K562 (cell line): Measurements from ENCODE around the gene ARHGAP26. TPM values are rescaled to one million over a fixed set of nuclear protein-coding genes. Genes with fewer than 3 reads are reported as not detected.

Experiments
- CUX1 ChIP-seq: fragments of 200-800 bp; sonication (Bioruptor generic); IDR thresholded peaks from 2 replicates; pipeline ENCODE4 v1.6.1; 2016; ENCODE audit warnings: missing genetic modification characterization, missing compliant biosample characterization
- FOXJ3 ChIP-seq: sonication (generic); formaldehyde crosslinking; IDR thresholded peaks from 2 replicates; pipeline ENCODE4 v1.4.0; 2020; ENCODE audit warnings: mild to moderate bottlenecking, missing genetic modification reagents
- GABPA ChIP-seq: fragments of 200-800 bp; sonication (Bioruptor generic); conservative IDR thresholded peaks from 2 replicates; pipeline ENCODE4 v1.6.1; 2016; ENCODE audit warnings: low read depth, missing genetic modification characterization, missing compliant biosample characterization
- HBP1 ChIP-seq: fragments of 450-650 bp; formaldehyde crosslinking; IDR thresholded peaks from 2 replicates; pipeline ENCODE4 v1.4.0; 2022; ENCODE audit warnings: missing genetic modification characterization
- HNRNPH1 ChIP-seq: fragments of 200-400 bp; formaldehyde crosslinking; optimal IDR thresholded peaks from 2 replicates; pipeline ENCODE3; 2017; ENCODE audit warnings: low read depth, mild to moderate bottlenecking, low read length, moderate library complexity
- NFE2 ChIP-seq: IDR thresholded peaks from 2 replicates; pipeline ENCODE4 v1.6.1; 2014; ENCODE audit warnings: antibody characterized with exemption, low read depth
- RBM17 ChIP-seq: fragments of 200-400 bp; formaldehyde crosslinking; IDR thresholded peaks from 2 replicates; pipeline ENCODE4 v1.6.1; 2017; ENCODE audit warnings: low read depth, mild to moderate bottlenecking, low read length, borderline replicate concordance
- SP2 ChIP-seq: IDR thresholded peaks from 2 replicates; pipeline ENCODE4 v1.6.1; 2011; ENCODE audit warnings: mild to moderate bottlenecking, low read depth, low read length, moderate library complexity; ENCODE audit not compliant: poor library complexity, severe bottlenecking; ENCODE audit errors: extremely low read depth
- SRSF7 ChIP-seq: fragments of 200-400 bp; formaldehyde crosslinking; optimal IDR thresholded peaks from 2 replicates; pipeline ENCODE3; 2017; ENCODE audit warnings: mild to moderate bottlenecking, low read depth, low read length
- STAT5B ChIP-seq: fragments of 250-450 bp; sonication (Bioruptor Pico); IDR thresholded peaks from 2 replicates; pipeline ENCODE4 v1.8.0; 2021; ENCODE audit warnings: mild to moderate bottlenecking, inconsistent platforms
- ZBTB8A ChIP-seq: fragments of 450-650 bp; IDR thresholded peaks from 2 replicates; pipeline ENCODE4 v1.6.1; 2018; ENCODE audit warnings: mild to moderate bottlenecking, moderate library complexity; ENCODE audit not compliant: partially characterized antibody
- ZNF316 ChIP-seq: fragments of 450-650 bp; IDR thresholded peaks from 2 replicates; pipeline ENCODE4 v1.6.1; 2016
- ZNF408 ChIP-seq: fragments of 250-450 bp; sonication (Bioruptor Pico); IDR thresholded peaks from 2 replicates; pipeline ENCODE4 v1.4.0; 2020; ENCODE audit warnings: low read depth, mild to moderate bottlenecking, moderate library complexity
- polyA plus RNA-seq, 8 experiments: library from polyadenylated mRNA; depleted of rRNA in 4 of 8; stranded (reverse) in 5 of 8; unstranded in 3 of 8; fragments of >200 nt; fragmentation: Nextera tagmentation in 2 of 8; fragmentation: Illumina TruSeq in 1 of 8; extraction: Ambion mirVana in 2 of 8; extraction: Trizol in 1 of 8; gene quantifications; 2 replicates each; pipeline versions ENCODE4 v1.2.1 to v1.2.3, GENCODE V29; 2011 to 2014; ENCODE audit warnings: inconsistent platforms in 1 of 8, missing spikeins in 1 of 8
- total RNA-seq, 7 experiments: library from RNA; depleted of rRNA in 6 of 7; stranded (reverse); fragments of >200 nt in 6 of 7; fragmentation: Illumina TruSeq in 2 of 7; extraction: Trizol in 2 of 7; gene quantifications; 2 replicates each; pipeline versions ENCODE4 v1.2.1 to v1.2.3, GENCODE V29; 2011 to 2021; ENCODE audit warnings: low replicate concordance in 1 of 7
- TF ChIP-seq, protein P1 (sequence below), 2 experiments: fragments of 450-650 bp in 1 of 2; sonication (generic) in 1 of 2; formaldehyde crosslinking in 1 of 2; IDR thresholded peaks in 1 of 2; conservative IDR thresholded peaks in 1 of 2; 2 replicates each; pipeline versions ENCODE4 v1.6.1 to v1.8.1; 2016 to 2023; ENCODE audit warnings: mild to moderate bottlenecking in 2 of 2, moderate library complexity in 2 of 2, inconsistent platforms in 1 of 2, missing genetic modification reagents in 1 of 2
- TF ChIP-seq, protein P2 (sequence below), 2 experiments: fragments of 450-650 bp; IDR thresholded peaks; 2 replicates each; pipeline ENCODE4 v1.6.1; 2018; ENCODE audit warnings: mild to moderate bottlenecking in 2 of 2, low read depth in 1 of 2; ENCODE audit not compliant: partially characterized antibody in 2 of 2

ARHGAP26 gene
- total and polyA plus RNA-seq, 9 of the 15 experiments (the other 6 are each of a cell fraction or from before 2014, with no cell fraction given) = 0.13 to 1.1 (median 0.55) TPM

- TF ChIP-seq CUX1 (CRISPR knock-in tag) = no peak
- TF ChIP-seq, protein P1, sequence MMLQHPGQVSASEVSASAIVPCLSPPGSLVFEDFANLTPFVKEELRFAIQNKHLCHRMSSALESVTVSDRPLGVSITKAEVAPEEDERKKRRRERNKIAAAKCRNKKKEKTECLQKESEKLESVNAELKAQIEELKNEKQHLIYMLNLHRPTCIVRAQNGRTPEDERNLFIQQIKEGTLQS (IDR thresholded peaks at IDR 0.05) = peak; percentile 98
- TF ChIP-seq, protein P1 (CRISPR knock-in tag; conservative IDR thresholded peaks at IDR 0.05) = peak; percentile 94
- no peak for TF ChIP-seq STAT5B
- no peak for TF ChIP-seq ZBTB8A
- no peak for TF ChIP-seq RBM17
- TF ChIP-seq ZNF316 = no peak
- TF ChIP-seq ZNF408 = no peak
- no peak for TF ChIP-seq FOXJ3
- TF ChIP-seq, protein P2, sequence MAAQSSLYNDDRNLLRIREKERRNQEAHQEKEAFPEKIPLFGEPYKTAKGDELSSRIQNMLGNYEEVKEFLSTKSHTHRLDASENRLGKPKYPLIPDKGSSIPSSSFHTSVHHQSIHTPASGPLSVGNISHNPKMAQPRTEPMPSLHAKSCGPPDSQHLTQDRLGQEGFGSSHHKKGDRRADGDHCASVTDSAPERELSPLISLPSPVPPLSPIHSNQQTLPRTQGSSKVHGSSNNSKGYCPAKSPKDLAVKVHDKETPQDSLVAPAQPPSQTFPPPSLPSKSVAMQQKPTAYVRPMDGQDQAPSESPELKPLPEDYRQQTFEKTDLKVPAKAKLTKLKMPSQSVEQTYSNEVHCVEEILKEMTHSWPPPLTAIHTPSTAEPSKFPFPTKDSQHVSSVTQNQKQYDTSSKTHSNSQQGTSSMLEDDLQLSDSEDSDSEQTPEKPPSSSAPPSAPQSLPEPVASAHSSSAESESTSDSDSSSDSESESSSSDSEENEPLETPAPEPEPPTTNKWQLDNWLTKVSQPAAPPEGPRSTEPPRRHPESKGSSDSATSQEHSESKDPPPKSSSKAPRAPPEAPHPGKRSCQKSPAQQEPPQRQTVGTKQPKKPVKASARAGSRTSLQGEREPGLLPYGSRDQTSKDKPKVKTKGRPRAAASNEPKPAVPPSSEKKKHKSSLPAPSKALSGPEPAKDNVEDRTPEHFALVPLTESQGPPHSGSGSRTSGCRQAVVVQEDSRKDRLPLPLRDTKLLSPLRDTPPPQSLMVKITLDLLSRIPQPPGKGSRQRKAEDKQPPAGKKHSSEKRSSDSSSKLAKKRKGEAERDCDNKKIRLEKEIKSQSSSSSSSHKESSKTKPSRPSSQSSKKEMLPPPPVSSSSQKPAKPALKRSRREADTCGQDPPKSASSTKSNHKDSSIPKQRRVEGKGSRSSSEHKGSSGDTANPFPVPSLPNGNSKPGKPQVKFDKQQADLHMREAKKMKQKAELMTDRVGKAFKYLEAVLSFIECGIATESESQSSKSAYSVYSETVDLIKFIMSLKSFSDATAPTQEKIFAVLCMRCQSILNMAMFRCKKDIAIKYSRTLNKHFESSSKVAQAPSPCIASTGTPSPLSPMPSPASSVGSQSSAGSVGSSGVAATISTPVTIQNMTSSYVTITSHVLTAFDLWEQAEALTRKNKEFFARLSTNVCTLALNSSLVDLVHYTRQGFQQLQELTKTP (IDR thresholded peaks at IDR 0.05; ENCODE audit: low read depth in 1 of 2, partially characterized antibody in 2 of 2) = peak in 1 of 2 experiments; percentile 34
- TF ChIP-seq SP2 = no peak
- no peak for TF ChIP-seq HNRNPH1
- TF ChIP-seq GABPA (tag) = no peak
- TF ChIP-seq NFE2 = peak; percentile 66
- no peak for TF ChIP-seq HBP1
- TF ChIP-seq SRSF7 = no peak
These were observed 475.9 kb downstream of the ARHGAP26 start (continued) for GRCh38 chr5:143245929-143246561.
